Measurements from ENCODE around the gene MYO5B. TPM values are rescaled to one million over a fixed set of nuclear protein-coding genes. Genes with fewer than 3 reads are reported as not detected.

The MYO5B gene
- total and polyA plus RNA-seq, 10 of the 15 experiments (the other 5 are each of a cell fraction or from before 2014, with no cell fraction given) = 2.5 to 4.5 (median 3.3) TPM

DNA sequence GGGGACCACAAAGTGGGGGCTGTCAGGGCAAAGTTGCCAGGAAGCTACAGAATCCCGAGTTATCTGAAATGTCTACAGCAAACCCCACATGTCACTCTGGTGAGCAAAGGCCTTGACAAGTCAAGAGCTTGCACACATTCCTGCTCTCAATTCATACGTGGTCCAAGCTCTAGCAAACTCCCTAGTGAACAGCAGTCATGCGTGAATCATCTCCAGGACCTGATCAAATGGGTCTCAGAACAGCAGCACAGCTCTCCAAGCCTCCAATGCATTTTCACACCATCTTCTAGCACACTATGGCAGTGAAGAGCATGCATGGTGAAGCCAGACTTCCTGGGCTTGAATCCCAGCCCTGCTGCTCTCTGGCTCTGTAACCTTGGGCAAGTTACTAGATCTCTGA lies 68.5 kb downstream of the MYO5B start:
- CTCF ChIA-PET = interaction anchor here (1.0 kb wide), 2 partner anchors 11 to 69 kb away, joined by 3 read pairs; partner anchors contain the start of gene MYO5B
- H3K4me2 ChIP-seq (ENCODE audit: control insufficient read depth, insufficient read depth) = no peak overlapping the region
- SMC1A ChIA-PET (ENCODE audit: uncharacterized antibody, unreplicated experiment) = interaction anchor here (0.9 to 7.7 kb wide), 7 partner anchors 10 to 62 kb away, joined by 3 to 107 read pairs (median 10); no protein-coding TSS in a partner anchor
- no peaks in the 10 kb centered on the region for H3K79me2 ChIP-seq (ENCODE audit: control insufficient read depth, insufficient read depth, low read length)
- ATAC-seq = no peak
- no peaks in the 10 kb centered on the region for H3K4me1 ChIP-seq (ENCODE audit: control insufficient read depth, insufficient read depth, low read length)
- in situ Hi-C loops (cut with MboI) = no loop called here
- WGBS (ENCODE audit: insufficient coverage, insufficient replicate concordance, low lambda C conversion rate, missing lambda C conversion rate) = 30% methylated on average over 3 of the region's 3 CpGs
- no peaks in the 10 kb centered on the region for H3K9me3 ChIP-seq (replicated peaks; ENCODE audit: control insufficient read depth, insufficient read depth, low read length)
- no peak overlapping the region for H2AFZ ChIP-seq (ENCODE audit: control insufficient read depth, low read depth, low read length)
- no TSS peak for BruUV-seq (replicated peaks)
- H3K27me3 ChIP-seq (replicated peaks in 1 of 2; ENCODE audit: control insufficient read depth in 2 of 2, insufficient read depth in 2 of 2, low read length in 1 of 2) = no peaks in the 10 kb centered on the region
- H3K4me3 ChIP-seq = no peak overlapping the region
- RAD21 ChIA-PET (ENCODE audit: unreplicated experiment) = interaction anchor here (0.6 to 1.8 kb wide), 5 partner anchors 8 to 48 kb away, joined by 3 to 7 read pairs (median 4); no protein-coding TSS in a partner anchor
- no peak for DNase-seq (ENCODE audit: low read depth, low spot score)
- no peaks in the 10 kb centered on the region for H3K36me3 ChIP-seq (ENCODE audit: control insufficient read depth in 2 of 2, insufficient read depth in 2 of 2, low read length in 1 of 2)
- intact Hi-C loops (cut with micrococcal nuclease; ENCODE audit: unreplicated experiment) = no loop called here
- no peaks in the 10 kb centered on the region for H4K20me1 ChIP-seq (ENCODE audit: control insufficient read depth, insufficient read depth)
- no peak for FAIRE-seq
- TF ChIP-seq EGR1 (IDR thresholded peaks at IDR 0.05; ENCODE audit: borderline replicate concordance in 1 of 2, low read depth in 2 of 2, low read length in 2 of 2) (no peak), POLR2AphosphoS5 (IDR thresholded peaks at IDR 0.05; ENCODE audit: low read length) (no peak), IKZF1 (conservative IDR thresholded peaks at IDR 0.05) (no peak)
- TF ChIP-seq, protein P1, sequence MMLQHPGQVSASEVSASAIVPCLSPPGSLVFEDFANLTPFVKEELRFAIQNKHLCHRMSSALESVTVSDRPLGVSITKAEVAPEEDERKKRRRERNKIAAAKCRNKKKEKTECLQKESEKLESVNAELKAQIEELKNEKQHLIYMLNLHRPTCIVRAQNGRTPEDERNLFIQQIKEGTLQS (IDR thresholded peaks at IDR 0.05; ENCODE audit: borderline replicate concordance, extremely low read depth, low read depth, low read length) = no peak
- no peak overlapping the region for H3K9ac ChIP-seq (ENCODE audit: control insufficient read depth, insufficient read depth, low read length)
- POLR2A ChIA-PET = interaction anchor here (2.0 kb wide), 1 partner anchor 60 kb away, joined by 5 read pairs; no protein-coding TSS in a partner anchor
- no peak overlapping the region for H3K27ac ChIP-seq (ENCODE audit: control insufficient read depth, insufficient read depth)

DNA sequence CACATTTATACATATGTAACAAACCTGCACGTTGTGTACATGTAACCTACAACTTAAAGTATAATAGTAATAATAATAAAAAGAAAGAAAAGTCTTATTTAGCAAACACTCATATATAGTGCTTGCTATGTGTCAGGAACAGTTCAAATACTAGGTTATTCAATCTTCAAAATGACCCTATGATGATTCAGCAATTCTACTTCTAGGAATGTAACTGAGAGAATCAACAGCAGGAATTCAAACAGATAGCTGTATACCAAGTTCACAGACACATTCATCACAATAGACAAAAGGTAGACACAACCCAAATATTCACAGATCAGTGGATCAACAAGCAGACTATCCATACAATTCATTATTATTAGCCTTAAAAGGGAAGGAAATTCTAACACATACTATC lies 69.5 kb downstream of the MYO5B start:
- no peaks in the 10 kb centered on the region for H4K20me1 ChIP-seq (ENCODE audit: control insufficient read depth, insufficient read depth)
- intact Hi-C loops (cut with micrococcal nuclease; ENCODE audit: unreplicated experiment) (no loop called here), in situ Hi-C loops (cut with MboI) (no loop called here)
- no peaks in the 10 kb centered on the region for H3K36me3 ChIP-seq (ENCODE audit: control insufficient read depth in 2 of 2, insufficient read depth in 2 of 2, low read length in 1 of 2)
- ChIA-PET CTCF (no interaction called here), RAD21 (ENCODE audit: unreplicated experiment) (no interaction called here), POLR2A (no interaction called here), SMC1A (ENCODE audit: uncharacterized antibody, unreplicated experiment) (interaction anchor here (7.7 kb wide), 1 partner anchor 63 kb away, joined by 107 read pairs; no protein-coding TSS in a partner anchor)
- H3K27me3 ChIP-seq (replicated peaks in 1 of 2; ENCODE audit: control insufficient read depth in 2 of 2, insufficient read depth in 2 of 2, low read length in 1 of 2) = no peaks in the 10 kb centered on the region
- ATAC-seq = no peak
- no peak overlapping the region for H2AFZ ChIP-seq (ENCODE audit: control insufficient read depth, low read depth, low read length)
- no peak overlapping the region for H3K27ac ChIP-seq (ENCODE audit: control insufficient read depth, insufficient read depth)
- no peak overlapping the region for H3K4me3 ChIP-seq
- no peak overlapping the region for H3K4me2 ChIP-seq (ENCODE audit: control insufficient read depth, insufficient read depth)
- no TSS peak for BruUV-seq (replicated peaks)
- 0% methylated on average over 1 of the region's 1 CpG for WGBS (ENCODE audit: insufficient coverage, insufficient replicate concordance, low lambda C conversion rate, missing lambda C conversion rate)
- DNase-seq (ENCODE audit: low read depth, low spot score) = no peak
- no peaks in the 10 kb centered on the region for H3K79me2 ChIP-seq (ENCODE audit: control insufficient read depth, insufficient read depth, low read length)
- H3K4me1 ChIP-seq (ENCODE audit: control insufficient read depth, insufficient read depth, low read length) = no peaks in the 10 kb centered on the region
- H3K9me3 ChIP-seq (replicated peaks; ENCODE audit: control insufficient read depth, insufficient read depth, low read length) = no peaks in the 10 kb centered on the region
- H3K9ac ChIP-seq (ENCODE audit: control insufficient read depth, insufficient read depth, low read length) = no peak overlapping the region
- FAIRE-seq = no peak
- TF ChIP-seq SMC3 (IDR thresholded peaks at IDR 0.05; ENCODE audit: borderline replicate concordance, low read length) = no peak
- TF ChIP-seq RB1 (IDR thresholded peaks at IDR 0.05; ENCODE audit: borderline replicate concordance) = no peak
- no peak for TF ChIP-seq TCF7 (IDR thresholded peaks at IDR 0.05; ENCODE audit: borderline replicate concordance)
- TF ChIP-seq RELA (IDR thresholded peaks at IDR 0.05; ENCODE audit: borderline replicate concordance, partially characterized antibody) = no peak
- TF ChIP-seq, protein P2, sequence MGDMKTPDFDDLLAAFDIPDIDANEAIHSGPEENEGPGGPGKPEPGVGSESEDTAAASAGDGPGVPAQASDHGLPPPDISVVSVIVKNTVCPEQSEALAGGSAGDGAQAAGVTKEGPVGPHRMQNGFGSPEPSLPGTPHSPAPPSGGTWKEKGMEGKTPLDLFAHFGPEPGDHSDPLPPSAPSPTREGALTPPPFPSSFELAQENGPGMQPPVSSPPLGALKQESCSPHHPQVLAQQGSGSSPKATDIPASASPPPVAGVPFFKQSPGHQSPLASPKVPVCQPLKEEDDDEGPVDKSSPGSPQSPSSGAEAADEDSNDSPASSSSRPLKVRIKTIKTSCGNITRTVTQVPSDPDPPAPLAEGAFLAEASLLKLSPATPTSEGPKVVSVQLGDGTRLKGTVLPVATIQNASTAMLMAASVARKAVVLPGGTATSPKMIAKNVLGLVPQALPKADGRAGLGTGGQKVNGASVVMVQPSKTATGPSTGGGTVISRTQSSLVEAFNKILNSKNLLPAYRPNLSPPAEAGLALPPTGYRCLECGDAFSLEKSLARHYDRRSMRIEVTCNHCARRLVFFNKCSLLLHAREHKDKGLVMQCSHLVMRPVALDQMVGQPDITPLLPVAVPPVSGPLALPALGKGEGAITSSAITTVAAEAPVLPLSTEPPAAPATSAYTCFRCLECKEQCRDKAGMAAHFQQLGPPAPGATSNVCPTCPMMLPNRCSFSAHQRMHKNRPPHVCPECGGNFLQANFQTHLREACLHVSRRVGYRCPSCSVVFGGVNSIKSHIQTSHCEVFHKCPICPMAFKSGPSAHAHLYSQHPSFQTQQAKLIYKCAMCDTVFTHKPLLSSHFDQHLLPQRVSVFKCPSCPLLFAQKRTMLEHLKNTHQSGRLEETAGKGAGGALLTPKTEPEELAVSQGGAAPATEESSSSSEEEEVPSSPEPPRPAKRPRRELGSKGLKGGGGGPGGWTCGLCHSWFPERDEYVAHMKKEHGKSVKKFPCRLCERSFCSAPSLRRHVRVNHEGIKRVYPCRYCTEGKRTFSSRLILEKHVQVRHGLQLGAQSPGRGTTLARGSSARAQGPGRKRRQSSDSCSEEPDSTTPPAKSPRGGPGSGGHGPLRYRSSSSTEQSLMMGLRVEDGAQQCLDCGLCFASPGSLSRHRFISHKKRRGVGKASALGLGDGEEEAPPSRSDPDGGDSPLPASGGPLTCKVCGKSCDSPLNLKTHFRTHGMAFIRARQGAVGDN (IDR thresholded peaks at IDR 0.05) = no peak
- TF ChIP-seq PAX5 (IDR thresholded peaks at IDR 0.05; ENCODE audit: borderline replicate concordance, low read depth, low read length) = no peak
- no peak for TF ChIP-seq NR2C2 (IDR thresholded peaks at IDR 0.05; ENCODE audit: borderline replicate concordance, control insufficient read depth, insufficient read length, low read depth)
- no peak for TF ChIP-seq LARP7 (IDR thresholded peaks at IDR 0.05)
- no peak for TF ChIP-seq EED (IDR thresholded peaks at IDR 0.05; ENCODE audit: low read depth)
- no peak for TF ChIP-seq RCOR1 (conservative IDR thresholded peaks at IDR 0.05; ENCODE audit: low read depth, low read length)
- no peak for TF ChIP-seq YY1 (IDR thresholded peaks at IDR 0.05; ENCODE audit: low read depth, low read length)
